Measurements from ENCODE around the gene PLXND1.
"Not testable (repeated sequence)": the region's sequence is repeated elsewhere in the genome, so short reads cannot be mapped to it uniquely, and the experiment has no call there.

Gene PLXND1

DNA sequence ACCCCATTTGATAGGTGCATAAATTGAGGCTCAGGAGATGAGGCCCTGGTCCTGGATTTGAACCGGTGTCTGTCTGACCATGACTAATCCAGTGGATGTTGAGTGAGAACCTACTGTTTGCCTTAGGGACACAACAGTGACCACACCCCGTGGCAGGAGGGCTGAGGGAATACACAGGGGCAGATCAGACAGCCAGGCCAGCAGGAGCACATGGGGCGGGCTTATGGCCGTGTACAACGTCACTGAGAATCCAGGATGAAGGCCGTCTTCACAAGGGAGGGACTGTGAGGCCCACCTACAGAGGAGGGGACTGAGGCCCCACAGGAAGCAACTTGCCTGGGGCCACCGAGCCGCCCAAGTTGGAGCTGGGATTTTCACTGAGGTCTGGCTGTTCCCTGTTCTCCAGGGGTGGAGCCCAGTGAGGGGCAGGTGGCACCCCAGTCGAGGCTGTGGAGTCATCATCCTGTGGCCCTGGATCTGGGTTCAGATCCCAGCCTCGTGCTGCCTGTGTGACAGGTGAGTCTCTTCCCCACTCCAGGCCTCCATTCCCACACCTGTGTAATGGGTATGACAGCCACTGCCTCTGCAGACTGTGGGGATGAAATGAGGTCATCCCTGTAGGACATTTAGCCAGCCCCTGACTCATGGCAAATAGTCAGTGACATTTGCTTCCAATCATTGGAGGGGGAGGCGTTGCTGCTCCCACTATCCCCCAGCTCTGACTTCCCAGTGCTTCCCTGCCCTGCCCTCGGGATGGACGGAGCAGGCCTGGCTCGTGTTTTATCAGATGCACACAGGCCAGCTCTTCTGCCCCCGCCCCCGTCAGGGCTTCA lies 6.3 kb upstream of the PLXND1 start:
- no peak for DNase-seq (ENCODE audit: low read depth, low spot score)
- CTCF ChIA-PET = interaction anchor here (1.0 to 3.8 kb wide), 5 partner anchors 9 to 217 kb away, joined by 3 to 24 read pairs (median 3); no protein-coding TSS in a partner anchor
- TF ChIP-seq, protein P1, sequence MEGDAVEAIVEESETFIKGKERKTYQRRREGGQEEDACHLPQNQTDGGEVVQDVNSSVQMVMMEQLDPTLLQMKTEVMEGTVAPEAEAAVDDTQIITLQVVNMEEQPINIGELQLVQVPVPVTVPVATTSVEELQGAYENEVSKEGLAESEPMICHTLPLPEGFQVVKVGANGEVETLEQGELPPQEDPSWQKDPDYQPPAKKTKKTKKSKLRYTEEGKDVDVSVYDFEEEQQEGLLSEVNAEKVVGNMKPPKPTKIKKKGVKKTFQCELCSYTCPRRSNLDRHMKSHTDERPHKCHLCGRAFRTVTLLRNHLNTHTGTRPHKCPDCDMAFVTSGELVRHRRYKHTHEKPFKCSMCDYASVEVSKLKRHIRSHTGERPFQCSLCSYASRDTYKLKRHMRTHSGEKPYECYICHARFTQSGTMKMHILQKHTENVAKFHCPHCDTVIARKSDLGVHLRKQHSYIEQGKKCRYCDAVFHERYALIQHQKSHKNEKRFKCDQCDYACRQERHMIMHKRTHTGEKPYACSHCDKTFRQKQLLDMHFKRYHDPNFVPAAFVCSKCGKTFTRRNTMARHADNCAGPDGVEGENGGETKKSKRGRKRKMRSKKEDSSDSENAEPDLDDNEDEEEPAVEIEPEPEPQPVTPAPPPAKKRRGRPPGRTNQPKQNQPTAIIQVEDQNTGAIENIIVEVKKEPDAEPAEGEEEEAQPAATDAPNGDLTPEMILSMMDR (IDR thresholded peaks at IDR 0.05; ENCODE audit: insufficient read depth, low read length, missing control alignments) = no peak
- H3K4me3 ChIP-seq (ENCODE audit: low read depth, low read length) = no peak overlapping the region
- POLR2A ChIA-PET = no interaction called here

DNA sequence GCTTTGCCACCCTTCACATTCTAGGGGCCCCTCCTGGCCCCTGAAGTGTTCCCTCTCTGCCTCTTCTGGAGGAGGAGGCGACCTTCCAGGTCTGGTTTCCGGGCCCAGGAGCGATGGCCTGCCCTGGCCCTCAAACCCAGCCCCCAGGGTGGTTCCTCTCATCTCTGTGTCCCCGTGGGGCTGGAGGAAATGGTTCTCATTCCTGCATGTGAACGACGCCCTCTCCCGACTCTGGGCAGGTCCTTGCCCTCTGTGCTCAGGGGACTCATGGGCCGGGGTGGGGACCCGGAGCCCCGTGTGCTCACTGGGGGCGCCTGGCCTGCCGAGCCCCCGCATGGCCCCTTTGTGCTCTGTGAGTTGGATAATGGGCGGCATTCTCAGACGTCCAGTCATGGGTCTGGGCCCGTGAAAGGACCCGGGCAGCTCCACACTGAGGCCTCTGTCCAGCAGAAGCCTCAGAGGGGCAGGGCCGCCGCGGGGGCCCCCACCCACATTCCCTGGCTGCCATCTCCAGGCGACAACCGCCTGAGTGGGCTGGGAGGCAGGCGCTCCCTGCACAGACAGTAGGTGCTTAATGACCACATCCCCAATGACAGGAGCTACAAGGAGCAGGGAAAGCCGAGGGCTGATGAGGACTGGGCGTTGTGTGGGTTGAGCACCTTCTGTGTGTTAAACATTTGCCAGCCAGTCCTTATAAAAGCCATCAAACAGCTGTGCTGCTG lies 5.5 kb upstream of the PLXND1 start:
- H3K4me3 ChIP-seq (ENCODE audit: low read depth, low read length) = no peak overlapping the region
- ChIA-PET CTCF (interaction anchor here (0.7 to 3.8 kb wide), 5 partner anchors 16 to 218 kb away, joined by 3 to 24 read pairs (median 3); no protein-coding TSS in a partner anchor), POLR2A (interaction anchor here (0.6 kb wide), 1 partner anchor 16 kb away, joined by 3 read pairs; no protein-coding TSS in a partner anchor)
- TF ChIP-seq, protein P1 (IDR thresholded peaks at IDR 0.05; ENCODE audit: insufficient read depth, low read length, missing control alignments) = no peak
- DNase-seq (ENCODE audit: low read depth, low spot score) = no peak

- POLR2A ChIA-PET = interaction anchor here (0.6 kb wide), 1 partner anchor 15 kb away, joined by 3 read pairs; no protein-coding TSS in a partner anchor
- TF ChIP-seq, protein P1 (IDR thresholded peaks at IDR 0.05; ENCODE audit: insufficient read depth, low read length, missing control alignments) = no peak
- CTCF ChIA-PET = interaction anchor here (0.7 to 3.8 kb wide), 3 partner anchors 16 to 121 kb away, joined by 3 to 24 read pairs (median 3); no protein-coding TSS in a partner anchor
- DNase-seq (ENCODE audit: low read depth, low spot score) = no peak
- H3K4me3 ChIP-seq (ENCODE audit: low read depth, low read length) = no peak overlapping the region
These were observed 4.9 kb upstream of the PLXND1 start for GRCh38 chr3:129611446-129611800.

DNA sequence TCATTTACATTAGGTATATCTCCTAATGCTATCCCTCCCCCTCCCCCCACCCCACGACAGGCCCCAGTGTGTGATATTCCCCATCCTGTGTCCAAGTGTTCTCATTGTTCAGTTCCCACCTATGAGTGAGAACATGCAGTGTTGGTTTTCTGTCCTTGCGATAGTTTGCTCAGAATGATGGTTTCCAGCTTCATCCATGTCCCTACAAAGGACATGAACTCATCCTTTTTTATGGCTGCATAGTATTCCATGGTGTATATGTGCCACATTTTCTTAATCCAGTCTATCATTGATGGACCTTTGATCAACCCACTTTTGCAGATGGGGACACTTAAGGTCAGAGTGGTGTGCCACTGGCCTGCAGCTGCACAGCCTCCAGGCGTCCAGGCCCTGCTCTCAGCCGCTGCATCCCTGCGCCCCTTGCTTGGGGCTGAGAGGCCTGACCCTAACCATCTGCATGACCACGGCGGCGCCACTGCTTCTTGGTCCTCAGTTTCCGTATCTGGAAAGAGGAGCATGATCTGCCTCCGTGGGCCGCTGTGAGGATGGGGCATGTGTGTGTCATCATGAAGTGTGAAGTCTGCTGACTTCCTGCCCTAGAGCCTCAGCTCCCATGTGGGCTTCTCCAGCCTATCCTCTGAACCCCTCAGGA lies 4.4 kb upstream of the PLXND1 start:
- H3K4me3 ChIP-seq (ENCODE audit: low read depth, low read length); DNase-seq (ENCODE audit: low read depth, low spot score); POLR2A ChIA-PET: not testable (repeated sequence)
- CTCF ChIA-PET = interaction anchor here (1.2 kb wide), 1 partner anchor 121 kb away, joined by 3 read pairs; no protein-coding TSS in a partner anchor

GRCh38 chr3:129610276-129610675 lies 3.8 kb upstream of the PLXND1 start:
- no peak for DNase-seq (ENCODE audit: low read depth, low spot score)
- CTCF ChIA-PET = interaction anchor here (1.2 to 3.3 kb wide), 2 partner anchors 120 to 124 kb away, joined by 3 to 13 read pairs; no protein-coding TSS in a partner anchor
- no peak overlapping the region for H3K4me3 ChIP-seq (ENCODE audit: low read depth, low read length)
- POLR2A ChIA-PET = no interaction called here
- TF ChIP-seq, protein P1 (IDR thresholded peaks at IDR 0.05; ENCODE audit: insufficient read depth, low read length, missing control alignments) = no peak

DNA sequence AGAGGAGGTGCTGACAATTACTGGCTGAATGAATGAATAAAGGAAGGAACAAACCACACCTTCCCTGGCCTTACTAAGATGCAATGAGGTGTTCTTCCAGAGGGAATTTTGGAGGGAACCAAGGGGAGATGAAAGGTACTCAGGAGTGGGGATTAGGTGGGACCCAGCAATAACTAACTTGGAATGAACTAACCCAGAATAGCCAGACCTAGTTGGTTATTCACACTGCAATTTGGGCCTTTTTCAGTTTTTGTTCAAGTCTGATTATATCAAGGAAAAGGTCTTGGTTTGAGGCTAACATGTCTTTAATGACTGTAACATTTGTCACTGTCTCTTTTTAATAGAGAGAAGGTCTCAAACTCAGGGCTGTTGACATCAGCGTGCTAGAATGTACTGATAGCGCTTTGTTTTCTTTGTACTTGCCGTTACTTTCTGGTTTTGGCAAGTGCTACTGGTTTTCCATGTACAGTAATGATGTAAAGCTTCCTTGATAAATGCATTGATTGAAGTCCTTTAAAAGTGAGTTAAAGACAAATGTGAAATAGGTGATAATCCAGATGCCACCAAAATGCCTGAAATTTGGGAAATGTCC lies 3.2 kb upstream of the PLXND1 start:
- H3K4me3 ChIP-seq (ENCODE audit: low read depth, low read length) = no peak overlapping the region
- POLR2A ChIA-PET = no interaction called here
- CTCF ChIA-PET = interaction anchor here (1.6 to 3.3 kb wide), 2 partner anchors 119 to 123 kb away, joined by 10 to 13 read pairs; no protein-coding TSS in a partner anchor
- DNase-seq (ENCODE audit: low read depth, low spot score) = no peak
- TF ChIP-seq, protein P1 (IDR thresholded peaks at IDR 0.05; ENCODE audit: insufficient read depth, low read length, missing control alignments) = no peak

Measured in AG04449 (cell line).